HL-60/S4 treated with phorbol 12-myristate 13-acetate at 8.2 ng/mL for 4 days and 3 days (cell line): ENCODE results near the gene NREP.

Experiments used
- in situ Hi-C: fragments of 300-500 bp; cut with MboI; formaldehyde crosslinking; loops from 2 replicates; pipeline ENCODE4 v1.15.0; 2022; ENCODE audit warnings: low sequenced_read_pairs

NREP gene

DNA sequence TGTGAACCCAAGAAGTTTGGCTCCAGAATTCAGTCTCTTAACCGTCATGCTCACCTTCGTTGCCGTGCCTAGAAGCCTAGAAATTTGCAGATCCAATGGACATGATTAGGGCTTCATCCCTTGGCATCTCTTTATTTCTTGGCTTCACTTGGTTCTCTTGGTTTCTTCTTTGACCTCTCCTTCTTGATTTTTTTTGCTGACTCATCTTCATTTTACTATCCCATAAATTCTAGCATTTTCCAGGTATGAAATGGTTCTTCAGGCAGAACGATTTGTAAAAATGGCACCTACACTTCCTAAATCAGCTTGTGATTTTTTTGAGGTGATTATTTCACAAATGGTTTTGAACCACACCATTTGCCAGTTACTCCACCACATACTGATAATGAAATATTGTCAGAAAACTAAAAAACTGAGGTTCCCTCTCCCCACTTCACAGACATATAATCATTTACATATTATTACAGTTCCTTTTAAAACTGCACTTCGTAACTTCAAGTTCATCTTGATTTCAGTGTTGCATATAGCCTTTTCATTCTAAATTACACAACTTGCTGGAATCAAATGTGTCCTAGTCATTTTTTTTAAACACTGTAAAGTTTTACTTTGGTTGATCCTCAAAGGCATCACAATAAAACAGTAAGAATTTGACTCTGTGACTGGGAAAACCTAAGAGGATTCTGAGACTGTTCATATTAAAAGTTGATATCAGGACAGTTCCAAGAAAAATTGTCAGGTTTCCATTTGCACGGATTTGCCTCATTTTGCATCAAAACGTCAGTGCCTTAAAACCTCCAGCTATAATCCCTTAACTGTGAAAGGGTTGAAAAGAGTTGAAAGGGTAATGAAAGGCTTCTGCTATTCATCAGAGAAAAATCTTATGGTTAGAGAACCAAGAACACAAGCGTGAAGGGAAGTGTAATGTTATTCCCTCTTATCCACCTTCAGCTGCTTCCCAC, 8.9 kb upstream of the NREP start:
- in situ Hi-C loops, result loop anchor here (25.0 kb wide), 1 partner anchor 371 kb away; no protein-coding TSS in a partner anchor

GRCh38 chr5:111764019-111764418, 7.0 kb upstream of the NREP start:
- in situ Hi-C loops, result loop anchor here (25.0 kb wide), 1 partner anchor 373 kb away; no protein-coding TSS in a partner anchor

- in situ Hi-C loops, result loop anchor here (25.0 kb wide), 1 partner anchor 374 kb away; no protein-coding TSS in a partner anchor
Observed at GRCh38 chr5:111762895-111763294, 5.9 kb upstream of the NREP start.

DNA sequence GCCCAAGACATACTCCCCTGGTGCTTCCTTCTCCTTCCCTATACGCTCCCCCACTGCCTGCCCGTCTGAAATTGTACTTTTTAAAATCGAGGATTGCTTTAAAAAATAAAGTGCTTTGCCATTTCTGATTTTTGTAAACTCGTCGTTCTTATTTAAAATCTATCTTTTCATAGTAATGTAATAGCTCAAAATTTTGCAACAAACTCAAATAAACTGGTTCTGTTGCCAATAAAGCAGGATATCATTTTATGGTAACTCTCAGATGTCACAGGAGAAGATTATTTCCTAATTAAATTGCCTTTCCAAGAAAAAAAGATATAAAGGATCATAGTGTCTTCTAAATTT, 1.3 kb upstream of the NREP start:
- in situ Hi-C loops, result loop anchor here (25.0 kb wide), 1 partner anchor 379 kb away; no protein-coding TSS in a partner anchor

DNA sequence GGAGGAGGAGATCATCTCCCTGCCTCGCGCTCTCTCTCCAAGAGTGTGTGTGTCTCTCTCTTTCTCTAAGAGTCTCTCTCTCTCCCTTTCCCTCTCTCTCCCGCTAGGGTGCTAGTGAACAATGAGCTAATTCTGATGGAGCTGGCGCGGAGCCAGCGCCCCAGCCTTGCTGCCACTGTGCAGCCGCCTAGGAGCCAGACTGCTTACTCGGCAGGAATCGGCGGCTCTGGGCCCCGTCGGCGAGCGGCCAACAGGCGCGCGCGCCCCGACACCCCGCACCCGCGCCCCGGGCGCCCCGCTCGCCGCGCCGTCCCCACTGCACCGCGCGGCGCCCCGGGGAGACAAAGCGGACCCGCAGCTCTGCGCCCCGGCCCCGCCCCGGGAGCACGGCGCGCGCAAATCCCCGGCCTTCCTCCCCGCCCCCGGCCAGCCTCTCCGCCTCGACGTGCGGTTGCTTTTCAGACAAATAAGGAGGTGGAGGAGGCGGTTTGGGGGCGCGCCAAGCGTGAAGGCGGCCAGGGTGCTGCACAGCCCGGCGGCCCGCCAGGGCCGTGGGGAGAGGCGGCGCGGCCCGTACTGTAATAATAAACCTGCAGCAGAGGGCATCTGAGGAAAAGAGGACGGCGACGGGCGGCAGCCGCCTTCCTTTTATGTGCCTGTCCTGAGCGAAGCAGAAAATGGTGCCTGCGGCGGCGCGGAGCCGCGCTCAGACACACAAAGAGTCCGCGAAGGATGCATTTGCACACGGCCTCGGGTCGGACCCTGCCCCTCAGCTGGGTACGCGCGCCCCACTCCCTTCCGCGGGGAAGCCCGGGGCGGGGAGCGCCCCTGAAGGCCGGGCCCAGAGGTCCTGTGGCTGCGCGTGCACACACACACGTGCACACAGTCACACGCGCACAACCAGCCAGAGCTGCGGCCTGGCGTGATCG, 625 bp upstream of the NREP start:
- in situ Hi-C loops, result loop anchor here (25.0 kb wide), 1 partner anchor 380 kb away; no protein-coding TSS in a partner anchor

DNA sequence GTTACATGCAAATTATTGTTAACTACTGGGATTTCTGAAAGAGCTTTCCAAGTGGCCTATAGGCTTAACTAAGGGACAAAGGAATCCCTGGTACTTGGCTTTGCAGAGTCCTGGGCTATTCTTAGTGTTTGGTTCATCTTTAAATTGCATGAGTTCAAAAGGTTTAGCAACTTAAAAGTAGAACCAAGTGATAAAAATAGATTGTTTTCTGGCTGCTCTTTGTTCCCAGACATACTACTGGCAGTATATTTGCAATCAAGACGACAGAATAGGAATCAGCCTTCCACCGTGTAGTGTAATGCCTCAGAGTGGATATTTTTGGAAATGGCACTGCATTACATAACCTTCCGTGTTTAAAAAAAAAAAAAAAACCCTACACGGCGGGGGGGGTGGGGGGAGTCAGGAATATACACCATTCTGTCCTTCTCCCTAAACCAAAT, 1.0 kb downstream of the NREP start:
- in situ Hi-C loops, result loop anchor here (25.0 kb wide), 1 partner anchor 381 kb away; no protein-coding TSS in a partner anchor

GRCh38 chr5:111755345-111755941, 1.6 kb downstream of the NREP start:
- in situ Hi-C loops, result loop anchor here (25.0 kb wide), 1 partner anchor 382 kb away; no protein-coding TSS in a partner anchor

GRCh38 chr5:111753884-111754589, 3.0 kb downstream of the NREP start:
- in situ Hi-C loops, result loop anchor here (25.0 kb wide), 1 partner anchor 383 kb away; no protein-coding TSS in a partner anchor

GRCh38 chr5:111752426-111752965, 4.5 kb downstream of the NREP start:
- in situ Hi-C loops, result loop anchor here (25.0 kb wide), 1 partner anchor 385 kb away; no protein-coding TSS in a partner anchor

DNA sequence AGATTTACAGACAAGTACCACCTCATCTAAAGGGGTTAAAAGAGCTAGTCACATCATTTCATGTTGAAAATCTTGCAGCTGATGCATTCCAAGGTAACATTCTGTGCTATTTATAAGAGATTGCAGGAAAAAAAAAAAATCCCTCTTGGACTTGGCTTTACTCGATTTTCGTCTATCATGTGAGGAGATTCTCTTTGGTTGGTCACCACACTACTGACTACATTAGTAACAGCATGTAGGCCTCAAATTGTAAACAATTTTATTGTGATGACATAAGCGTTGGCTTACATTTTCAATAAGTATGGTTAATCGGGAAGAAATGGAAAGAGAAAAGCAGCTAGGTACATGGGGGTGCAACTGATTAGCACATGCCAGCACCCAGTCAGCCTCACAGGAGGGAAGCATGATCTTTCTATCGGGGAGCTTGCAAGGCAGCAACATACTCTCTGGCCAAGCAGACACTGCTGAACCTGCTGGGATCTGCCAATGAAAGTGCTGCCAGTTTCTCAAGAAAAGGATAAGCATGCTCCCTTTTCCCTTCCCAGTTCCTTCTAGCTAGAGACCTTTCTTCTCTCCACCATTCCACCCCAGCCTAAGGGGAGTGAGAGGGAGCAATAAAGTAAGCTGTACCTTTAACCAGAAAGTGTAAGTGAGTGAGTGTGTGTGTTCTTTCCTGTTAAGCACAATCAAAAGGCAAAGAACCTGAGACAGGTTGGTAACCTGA, 7.5 kb downstream of the NREP start:
- in situ Hi-C loops, result loop anchor here (25.0 kb wide), 1 partner anchor 388 kb away; no protein-coding TSS in a partner anchor

GRCh38 chr5:111748304-111748763, 8.7 kb downstream of the NREP start:
- in situ Hi-C loops, result no loop called here

GRCh38 chr5:111747337-111747736, 9.7 kb downstream of the NREP start:
- in situ Hi-C loops, result no loop called here

DNA sequence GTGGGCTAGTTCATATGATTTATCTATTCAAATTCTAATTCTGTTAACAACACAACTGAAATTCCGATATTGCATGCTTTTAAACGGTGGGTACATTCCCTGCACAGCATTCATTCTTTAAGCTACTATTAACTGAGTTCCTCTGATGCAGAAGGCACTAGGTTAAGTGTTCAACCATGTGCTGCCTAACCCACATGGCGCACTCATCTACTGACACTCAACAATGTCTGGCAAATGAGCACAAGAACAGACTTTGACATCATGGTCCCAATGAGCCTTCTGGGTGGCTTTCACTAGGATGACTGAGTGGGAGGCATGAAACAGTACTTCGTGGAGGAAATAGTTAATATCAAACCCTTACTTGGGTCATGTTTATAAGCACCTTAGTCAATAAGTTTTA, 10.2 kb downstream of the NREP start:
- in situ Hi-C loops, result no loop called here

DNA sequence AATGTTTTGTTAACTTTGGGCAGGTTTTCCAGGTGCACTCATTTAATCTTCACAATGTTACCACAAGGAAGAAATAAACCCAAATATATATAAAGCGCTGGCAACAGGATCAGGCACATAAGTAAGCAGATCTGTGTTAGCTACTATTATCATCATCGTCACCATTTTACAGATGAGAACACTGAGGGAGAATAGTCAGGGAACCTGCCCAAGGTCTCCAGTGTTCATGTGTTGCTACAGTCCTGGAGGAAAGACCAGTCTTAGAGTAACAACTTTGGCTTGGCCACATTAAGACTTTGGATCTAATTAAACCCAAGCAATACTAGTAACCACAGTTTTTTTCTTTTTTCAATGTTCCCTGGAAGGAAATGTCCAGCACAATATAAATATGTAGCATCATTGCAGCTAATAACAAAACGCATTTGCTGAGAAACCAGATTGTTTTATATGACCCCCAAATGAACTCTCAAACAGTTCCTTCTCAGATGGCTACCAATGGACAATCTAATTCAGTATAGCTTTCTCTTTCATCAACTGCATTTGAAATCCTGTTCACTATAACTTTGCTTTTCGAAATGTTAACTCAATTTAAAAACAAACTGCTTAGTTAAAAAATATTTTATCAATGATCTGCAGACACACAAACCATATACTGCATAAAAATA, 11.8 kb downstream of the NREP start:
- in situ Hi-C loops, result no loop called here

GRCh38 chr5:111744455-111744854, 12.5 kb downstream of the NREP start:
- in situ Hi-C loops, result no loop called here

DNA sequence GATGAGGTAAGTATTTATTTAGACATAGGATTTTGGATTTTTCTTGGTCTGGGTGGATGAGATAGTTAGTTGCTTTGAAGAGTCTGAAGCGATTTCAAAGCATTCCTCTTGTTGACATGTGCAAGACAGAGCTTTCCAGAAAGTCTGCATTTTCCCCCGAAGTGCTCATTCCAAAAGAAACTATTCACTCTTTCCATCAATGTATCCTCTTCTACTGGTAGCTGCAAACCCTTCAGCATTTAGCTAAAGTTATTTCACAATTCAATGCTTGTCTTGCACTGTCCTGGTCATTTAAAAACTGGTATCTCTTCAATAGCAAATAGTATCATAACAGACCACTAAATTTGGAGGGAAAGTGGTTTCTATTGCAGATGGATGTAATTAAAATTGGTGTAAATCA, 13.0 kb downstream of the NREP start:
- in situ Hi-C loops, result no loop called here

DNA sequence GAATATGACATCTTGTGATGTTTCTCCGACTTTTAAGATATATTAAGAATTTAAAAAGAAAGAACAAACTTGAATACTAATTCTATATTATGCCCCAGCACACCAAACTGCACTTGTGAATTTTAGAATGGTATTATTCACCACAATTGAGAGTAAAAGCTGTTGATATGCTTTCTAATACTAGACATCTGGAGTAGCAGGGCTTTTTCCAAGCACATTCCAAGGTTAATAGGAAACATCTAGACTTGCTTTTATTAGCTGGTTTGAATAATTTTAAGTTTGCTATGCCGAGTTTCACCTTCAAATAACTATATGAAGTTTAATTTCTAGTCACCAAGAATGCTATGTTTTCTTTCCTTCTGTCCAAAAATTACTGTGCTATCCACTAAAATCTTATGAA, 13.5 kb downstream of the NREP start:
- in situ Hi-C loops, result no loop called here
